GM12891 (cell line): ENCODE measurements around the gene SCD5.

Experiments
- POLR2A ChIP-seq: IDR thresholded peaks from 2 replicates; pipeline ENCODE4 v1.6.1; 2011; ENCODE audit warnings: low read depth, low read length, control low read depth
- POLR2AphosphoS5 ChIP-seq: IDR thresholded peaks from 2 replicates; pipeline ENCODE4 v1.6.1; 2011; ENCODE audit warnings: low read depth, low read length, control low read depth
- TAF1 ChIP-seq: IDR thresholded peaks from 2 replicates; pipeline ENCODE4 v1.6.1; 2011; ENCODE audit warnings: low read depth, low read length, control low read depth

DNA sequence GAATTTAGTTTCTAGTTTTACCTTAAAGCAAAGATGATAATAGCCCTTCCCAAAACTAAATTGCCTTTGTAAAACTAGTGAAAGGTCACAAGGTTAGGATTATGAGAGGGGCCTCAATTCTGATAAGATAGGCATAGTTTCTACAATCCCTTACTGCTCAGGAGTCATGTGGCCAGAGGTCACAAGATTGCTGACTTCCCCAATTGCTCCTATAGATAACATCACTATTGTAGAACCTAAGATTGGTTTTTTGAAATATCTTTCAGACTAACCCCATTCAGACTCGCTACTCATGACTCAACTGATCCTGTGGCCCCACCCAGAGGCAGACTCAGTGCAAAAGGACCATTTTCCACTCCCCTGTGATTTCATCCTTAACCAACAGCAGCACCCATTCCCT lies 70.3 kb downstream of the SCD5 start:
- TF ChIP-seq POLR2AphosphoS5: no peak
- no peak for TF ChIP-seq POLR2A
- TF ChIP-seq TAF1: no peak
